Measurements from ENCODE around the gene CHMP1B.
A peak's percentile ranks its signal among the peaks of the same experiment; 100 is the strongest.
"Not testable (repeated sequence)": the region's sequence is repeated elsewhere in the genome, so short reads cannot be mapped to it uniquely, and the experiment has no call there.

Gene CHMP1B

DNA sequence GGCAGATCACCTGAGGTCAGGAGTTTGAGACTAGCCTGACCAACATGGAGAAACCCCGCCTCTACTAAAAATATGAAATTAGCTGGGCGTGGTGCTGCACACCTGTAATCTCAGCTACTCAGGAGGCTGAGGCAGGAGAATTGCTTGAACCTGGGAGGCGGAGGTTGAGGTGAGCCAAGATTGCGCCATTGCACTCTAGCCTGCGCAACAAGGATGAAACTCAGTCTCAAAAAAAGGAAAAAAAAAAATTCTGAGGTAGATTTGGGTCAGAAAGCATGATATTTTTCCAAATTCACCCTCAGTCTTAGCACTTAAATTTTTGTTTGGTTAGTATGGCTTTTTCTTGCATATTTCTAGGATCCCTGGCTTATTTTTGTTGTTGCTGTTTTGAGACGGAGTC lies 3.3 kb downstream of the CHMP1B start:
- Mint-ChIP-seq H3K4me1 (peaks cover 58% of the 10 kb centered on the region), H3K27ac (peak overlapping the region; percentile 23), H3K4me3 (peak overlapping the region; percentile 57)
- not testable (repeated sequence) for H3K36me3 Mint-ChIP-seq, H3K27me3 Mint-ChIP-seq, H3K9me3 Mint-ChIP-seq

DNA sequence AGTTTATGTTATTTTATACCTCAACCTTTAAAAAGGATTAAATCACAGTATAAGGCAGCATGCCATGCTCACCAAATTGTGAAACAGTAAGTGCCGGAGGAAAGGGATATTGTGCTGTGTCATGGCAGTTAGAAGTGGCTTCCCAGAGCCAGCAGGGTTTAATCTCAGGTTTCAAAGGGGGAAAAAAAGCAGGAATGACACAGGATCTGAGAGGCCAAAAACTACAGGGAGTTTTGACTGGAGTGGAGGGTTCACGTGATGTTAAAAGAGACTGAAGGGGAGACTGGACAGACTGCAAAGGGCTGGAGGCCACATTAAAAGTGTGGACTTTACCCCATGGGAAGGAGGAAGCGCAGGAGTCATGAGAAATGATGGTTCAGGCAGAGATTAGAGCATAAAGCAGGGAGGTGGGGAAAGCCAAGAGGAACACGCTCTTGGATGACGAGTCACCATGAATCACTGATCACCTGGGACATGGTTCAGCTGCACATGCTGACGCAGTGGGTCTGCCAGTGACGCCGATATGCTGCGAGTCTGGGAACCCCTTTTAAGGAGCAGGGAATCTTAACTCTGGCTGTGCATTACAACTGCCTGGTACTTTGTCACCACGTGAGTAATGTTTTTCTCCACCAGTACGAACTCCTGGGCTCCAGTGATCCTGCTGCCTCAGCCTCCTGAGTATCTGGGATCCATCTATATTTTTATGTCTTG lies 6.1 kb downstream of the CHMP1B start:
- peak overlapping the region; percentile 24 for H3K27ac Mint-ChIP-seq
- H3K9me3 Mint-ChIP-seq = no peaks in the 10 kb centered on the region
- H3K36me3 Mint-ChIP-seq = no peaks in the 10 kb centered on the region
- H3K27me3 Mint-ChIP-seq = no peaks in the 10 kb centered on the region
- peaks cover 36% of the 10 kb centered on the region for H3K4me1 Mint-ChIP-seq
- H3K4me3 Mint-ChIP-seq = no peak overlapping the region

DNA sequence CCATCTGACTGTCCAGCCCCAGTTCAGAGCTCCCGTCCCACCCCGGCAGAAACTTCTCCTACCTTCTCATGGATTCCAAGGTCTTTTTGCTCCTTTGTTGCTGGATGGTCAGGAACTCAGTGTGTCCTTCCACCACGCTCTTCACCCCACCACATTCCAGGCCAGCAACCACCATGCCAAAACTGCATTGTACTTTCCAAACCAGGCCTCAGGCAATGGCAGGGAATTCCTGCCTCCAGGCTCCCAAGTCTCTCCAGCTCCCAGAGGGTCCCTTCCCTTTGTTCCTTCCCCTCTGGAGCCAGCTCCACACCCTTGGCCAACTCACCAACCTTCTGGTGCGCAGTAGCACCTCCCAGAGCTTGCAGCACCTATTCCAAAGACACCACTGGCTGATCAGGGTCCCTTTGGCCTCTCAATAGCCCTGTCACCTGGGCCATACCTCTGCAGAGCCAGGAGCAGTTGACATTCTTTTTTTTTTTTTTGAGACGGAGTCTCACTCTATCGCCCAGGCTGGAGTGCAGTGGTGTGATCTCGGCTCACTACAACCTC lies 8.1 kb downstream of the CHMP1B start:
- Mint-ChIP-seq H3K9me3 (no peaks in the 10 kb centered on the region), H3K4me1 (peaks cover 16% of the 10 kb centered on the region), H3K27me3 (no peaks in the 10 kb centered on the region), H3K36me3 (no peaks in the 10 kb centered on the region), H3K4me3 (no peak overlapping the region), H3K27ac (no peak overlapping the region)

DNA sequence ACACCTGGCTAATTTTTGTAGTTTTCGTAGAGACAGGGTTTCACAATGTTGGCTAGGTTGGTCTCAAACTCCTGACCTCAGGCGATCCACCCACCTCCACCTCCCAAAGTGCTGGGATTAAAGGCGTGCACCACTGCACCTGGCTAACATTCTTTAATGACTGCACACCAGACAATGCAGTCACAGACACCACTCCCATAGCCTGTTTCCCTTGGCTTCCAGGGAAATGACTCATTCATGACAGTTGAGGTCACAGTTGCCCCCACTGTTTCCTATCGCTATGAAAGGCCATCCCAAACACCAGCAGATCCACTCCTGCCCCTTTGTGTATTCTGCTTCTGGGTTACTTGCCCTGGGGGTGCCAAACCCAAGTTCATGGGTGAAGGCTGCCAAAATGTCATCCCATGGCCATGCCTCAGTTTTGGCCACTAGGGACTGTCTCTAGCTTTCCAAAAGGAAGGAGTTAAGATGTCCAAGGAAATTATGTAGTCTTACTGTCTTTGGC lies 8.7 kb downstream of the CHMP1B start:
- Mint-ChIP-seq H3K9me3 (no peaks in the 10 kb centered on the region), H3K4me1 (peaks cover 11% of the 10 kb centered on the region), H3K27ac (no peak overlapping the region), H3K27me3 (no peaks in the 10 kb centered on the region), H3K4me3 (no peak overlapping the region), H3K36me3 (no peaks in the 10 kb centered on the region)

DNA sequence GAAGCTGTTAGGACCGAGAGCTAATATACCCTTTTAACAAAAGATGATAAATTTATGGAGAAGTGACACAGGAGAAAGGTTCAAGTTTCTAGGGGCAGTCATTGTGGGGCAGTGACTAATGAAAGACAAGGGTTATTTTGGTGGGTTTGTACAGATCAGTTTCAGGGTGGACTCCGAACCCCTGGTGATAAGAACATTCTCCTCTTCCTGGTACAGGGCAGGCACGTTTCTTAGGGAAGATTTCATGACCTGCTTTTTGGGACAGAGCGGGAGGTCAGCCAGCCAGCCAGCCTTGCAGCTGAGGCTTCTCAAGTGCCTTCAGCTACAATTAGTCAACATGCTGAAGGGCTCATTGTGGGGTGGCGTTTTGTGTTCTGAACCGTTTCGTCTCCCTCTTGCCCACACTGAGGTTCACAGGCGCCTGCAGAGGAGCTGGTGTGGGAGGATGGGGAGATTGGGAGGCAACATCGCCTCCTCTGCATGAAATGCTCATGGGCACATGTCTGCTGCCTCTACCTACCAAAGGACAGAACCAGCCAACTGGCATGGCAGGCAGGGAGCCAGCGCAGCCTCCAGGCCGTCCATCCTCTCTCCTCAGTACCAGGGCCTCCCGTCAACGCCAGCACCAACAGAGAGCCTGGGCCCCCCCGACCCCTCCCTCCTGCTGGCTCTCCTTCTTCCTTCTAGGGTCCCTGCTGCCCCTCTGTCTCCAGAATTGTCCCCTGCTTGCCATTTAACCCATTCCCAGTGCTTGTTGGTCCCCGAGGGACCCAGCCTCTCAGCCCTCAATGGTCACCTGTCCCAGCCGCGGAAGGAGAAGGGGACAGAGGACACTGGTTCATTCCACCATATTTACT lies 9.6 kb downstream of the CHMP1B start:
- Mint-ChIP-seq H3K27ac (no peak overlapping the region), H3K27me3 (no peaks in the 10 kb centered on the region), H3K9me3 (no peaks in the 10 kb centered on the region), H3K4me1 (peaks cover 6% of the 10 kb centered on the region), H3K4me3 (no peak overlapping the region), H3K36me3 (no peaks in the 10 kb centered on the region)

DNA sequence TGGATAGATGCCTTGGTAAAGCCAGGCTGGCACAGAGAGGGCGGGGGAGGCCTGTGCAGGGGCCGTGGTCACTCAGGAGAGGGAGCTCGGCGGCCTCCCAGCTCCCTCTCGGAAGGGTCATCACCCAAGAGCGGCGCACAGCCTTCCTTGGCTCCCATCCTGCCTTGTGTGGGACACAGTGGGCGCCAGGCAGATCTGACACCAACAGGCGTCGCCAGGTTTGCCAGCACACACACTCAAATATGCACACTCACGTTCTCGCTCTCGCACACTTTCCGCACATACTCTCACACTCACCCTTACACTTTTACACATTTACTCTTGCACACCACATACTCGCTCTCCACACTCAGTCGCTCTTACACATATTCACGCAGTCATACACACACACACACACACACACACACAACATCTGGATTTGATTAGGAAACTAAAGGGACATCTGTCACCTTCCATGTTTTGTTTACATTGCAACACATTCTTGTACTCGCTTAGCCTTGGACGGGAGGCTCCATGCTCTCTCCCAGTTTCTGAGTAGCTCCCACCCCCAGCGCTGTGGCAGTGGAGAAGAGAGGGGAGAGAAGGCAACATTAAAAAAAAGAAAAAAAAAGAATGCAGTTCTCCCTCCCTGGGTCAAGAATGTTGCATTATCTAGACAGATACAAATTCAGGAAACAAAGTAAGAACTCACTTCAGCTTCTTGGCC lies 10.5 kb downstream of the CHMP1B start:
- Mint-ChIP-seq H3K27me3 (no peaks in the 10 kb centered on the region), H3K27ac (no peak overlapping the region), H3K4me3 (no peak overlapping the region), H3K36me3 (no peaks in the 10 kb centered on the region), H3K9me3 (no peaks in the 10 kb centered on the region), H3K4me1 (peaks cover 6% of the 10 kb centered on the region)

DNA sequence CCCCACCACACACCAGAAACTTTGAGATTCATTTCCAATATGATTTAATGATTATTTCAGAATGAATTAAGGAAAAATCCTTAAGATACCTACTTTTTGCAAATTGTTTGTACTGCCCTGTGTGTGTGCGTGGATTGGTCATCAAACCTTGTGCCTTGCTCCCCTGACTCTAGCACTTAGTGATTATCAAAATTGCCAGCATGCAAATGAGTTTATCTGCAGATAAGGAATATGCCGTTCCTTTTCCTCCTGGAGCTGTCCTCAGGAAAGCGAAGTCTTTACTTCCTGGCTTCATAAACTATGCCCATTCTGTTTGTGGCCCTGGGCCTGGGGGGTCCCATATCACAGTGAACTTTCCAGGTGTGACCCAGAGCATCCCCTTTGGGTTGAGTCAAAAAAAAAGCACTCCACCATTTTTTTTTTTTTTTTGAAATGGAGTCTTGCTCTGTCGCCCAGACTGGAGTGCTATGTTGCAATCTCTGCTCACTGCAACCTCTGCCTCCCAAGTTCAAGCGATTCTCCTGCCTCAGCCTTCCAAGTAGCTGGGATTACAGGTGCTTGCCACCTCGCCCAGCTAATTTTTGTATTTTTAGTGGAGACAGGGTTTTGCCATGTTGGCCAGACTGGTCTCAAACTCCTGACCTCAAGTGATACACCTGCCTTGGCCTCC lies 11.4 kb downstream of the CHMP1B start:
- no peak overlapping the region for H3K4me3 Mint-ChIP-seq
- H3K4me1 Mint-ChIP-seq = peaks cover 6% of the 10 kb centered on the region
- no peaks in the 10 kb centered on the region for H3K9me3 Mint-ChIP-seq
- H3K27ac Mint-ChIP-seq = no peak overlapping the region
- H3K36me3 Mint-ChIP-seq = no peaks in the 10 kb centered on the region
- no peaks in the 10 kb centered on the region for H3K27me3 Mint-ChIP-seq

DNA sequence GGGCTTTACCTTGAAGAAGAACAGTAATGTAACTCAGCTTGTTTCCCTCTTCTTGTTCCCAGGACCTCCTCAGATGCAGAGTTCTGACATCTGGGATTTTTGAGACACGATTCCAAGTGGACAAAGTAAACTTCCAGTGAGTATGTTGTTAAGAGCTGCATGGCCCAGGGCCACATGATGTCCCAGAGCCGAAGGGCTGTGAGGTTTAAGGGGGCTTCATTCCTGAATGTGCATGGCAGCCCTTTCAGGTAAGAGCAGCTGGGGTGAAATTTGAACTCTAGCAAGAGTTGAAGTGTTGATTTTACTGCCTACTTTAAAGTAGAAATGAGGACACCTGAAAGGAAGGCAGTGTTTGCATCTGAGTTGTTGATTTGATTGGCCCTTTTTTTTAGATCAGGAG lies 13.3 kb downstream of the CHMP1B start:
- H3K27ac Mint-ChIP-seq = no peak overlapping the region
- H3K4me3 Mint-ChIP-seq = no peak overlapping the region
- H3K27me3 Mint-ChIP-seq = no peaks in the 10 kb centered on the region
- H3K36me3 Mint-ChIP-seq = no peaks in the 10 kb centered on the region
- no peaks in the 10 kb centered on the region for H3K4me1 Mint-ChIP-seq
- no peaks in the 10 kb centered on the region for H3K9me3 Mint-ChIP-seq

DNA sequence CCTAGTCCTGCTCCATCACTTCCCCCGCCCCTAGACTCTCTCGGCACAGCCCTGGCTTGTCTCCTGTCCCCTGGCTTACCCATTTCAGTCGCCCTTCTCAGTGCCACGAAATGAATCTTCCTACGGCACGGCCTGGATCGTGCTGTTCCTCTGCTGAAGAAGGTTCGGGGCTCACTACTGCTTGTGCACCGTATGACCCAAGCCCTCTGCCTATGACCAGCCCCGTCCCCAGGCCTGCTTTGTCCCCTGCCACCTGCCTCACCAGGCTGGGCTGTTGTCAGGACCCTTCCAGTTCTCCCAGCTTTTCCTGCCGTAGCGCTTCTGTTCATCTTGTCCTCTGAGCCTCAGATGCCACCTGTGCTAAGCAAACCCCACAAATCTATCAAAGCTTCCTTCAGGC lies 13.9 kb downstream of the CHMP1B start:
- no peaks in the 10 kb centered on the region for H3K9me3 Mint-ChIP-seq
- H3K27me3 Mint-ChIP-seq = no peaks in the 10 kb centered on the region
- H3K4me1 Mint-ChIP-seq = no peaks in the 10 kb centered on the region
- no peaks in the 10 kb centered on the region for H3K36me3 Mint-ChIP-seq
- H3K4me3 Mint-ChIP-seq = no peak overlapping the region
- no peak overlapping the region for H3K27ac Mint-ChIP-seq

DNA sequence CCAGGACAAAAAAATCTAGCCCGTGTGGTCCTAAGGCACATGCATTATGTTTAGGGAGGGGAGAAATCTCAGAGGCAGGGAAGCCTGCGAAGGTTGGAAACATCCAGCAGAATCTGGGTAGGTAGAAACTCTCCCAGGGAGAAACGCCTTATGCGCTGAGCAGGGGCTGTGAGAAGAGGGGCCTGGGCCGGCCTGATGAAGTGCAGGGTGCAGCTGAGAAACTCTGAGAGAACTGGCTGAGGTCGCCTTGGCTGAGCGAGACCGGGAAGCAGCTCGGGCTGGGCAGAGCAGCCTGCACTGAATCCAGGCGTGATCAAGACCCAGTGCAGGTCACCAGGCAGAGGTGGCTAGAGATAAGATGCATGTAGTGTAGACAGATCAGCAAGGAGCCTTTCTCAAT lies 15.1 kb downstream of the CHMP1B start:
- H3K27me3 Mint-ChIP-seq = no peaks in the 10 kb centered on the region
- H3K36me3 Mint-ChIP-seq = no peaks in the 10 kb centered on the region
- H3K27ac Mint-ChIP-seq = no peak overlapping the region
- H3K4me1 Mint-ChIP-seq = no peaks in the 10 kb centered on the region
- no peak overlapping the region for H3K4me3 Mint-ChIP-seq
- H3K9me3 Mint-ChIP-seq = no peaks in the 10 kb centered on the region

DNA sequence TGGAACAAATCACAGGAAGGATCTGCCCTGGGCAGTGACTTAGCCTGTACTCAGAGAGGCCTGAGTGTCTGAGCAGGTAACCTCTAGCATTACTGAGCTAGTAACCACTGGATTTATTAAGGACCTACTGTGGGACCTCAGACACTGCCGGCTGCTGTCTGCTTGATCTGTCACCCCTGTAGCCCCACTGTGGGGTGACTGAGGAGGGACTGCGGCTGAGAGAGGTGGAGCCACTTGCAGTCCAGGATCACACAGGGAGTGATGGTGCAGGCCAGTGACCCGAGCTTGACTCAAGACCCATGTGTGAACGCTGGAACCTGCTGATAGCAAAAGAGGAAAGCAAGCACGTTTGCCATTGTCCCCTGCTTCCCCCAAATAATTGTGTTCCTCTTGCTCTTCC lies 15.6 kb downstream of the CHMP1B start:
- no peak overlapping the region for H3K4me3 Mint-ChIP-seq

DNA sequence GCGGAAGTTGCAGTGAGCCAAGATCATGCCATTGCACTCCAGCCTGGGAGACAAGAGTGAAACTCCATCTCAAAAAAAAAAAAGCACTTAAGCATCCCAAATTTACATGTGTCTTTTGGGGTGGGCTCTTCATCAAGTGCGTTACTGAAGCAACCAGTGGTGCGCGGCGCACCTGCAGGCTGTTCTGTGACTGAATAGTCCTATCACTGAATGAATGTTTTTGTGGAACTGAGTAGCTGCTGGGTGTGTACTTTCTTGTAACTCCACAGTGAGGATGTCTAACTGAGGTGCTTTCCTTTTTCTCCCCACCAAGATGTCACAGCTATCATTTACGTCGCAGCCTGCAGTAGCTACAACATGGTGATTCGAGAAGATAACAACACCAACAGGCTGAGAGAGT lies 17.0 kb downstream of the CHMP1B start:
- no peak overlapping the region for H3K4me3 Mint-ChIP-seq
- H3K36me3 Mint-ChIP-seq = no peaks in the 10 kb centered on the region
- H3K27me3 Mint-ChIP-seq = no peaks in the 10 kb centered on the region
- H3K9me3 Mint-ChIP-seq = no peaks in the 10 kb centered on the region
- no peak overlapping the region for H3K27ac Mint-ChIP-seq
- no peaks in the 10 kb centered on the region for H3K4me1 Mint-ChIP-seq

More for the DNA sequence above, 15.6 kb downstream of the CHMP1B start:
- H3K9me3 Mint-ChIP-seq = no peaks in the 10 kb centered on the region
- H3K4me1 Mint-ChIP-seq = no peaks in the 10 kb centered on the region
- no peaks in the 10 kb centered on the region for H3K27me3 Mint-ChIP-seq
- H3K36me3 Mint-ChIP-seq = no peaks in the 10 kb centered on the region
- no peak overlapping the region for H3K27ac Mint-ChIP-seq

DNA sequence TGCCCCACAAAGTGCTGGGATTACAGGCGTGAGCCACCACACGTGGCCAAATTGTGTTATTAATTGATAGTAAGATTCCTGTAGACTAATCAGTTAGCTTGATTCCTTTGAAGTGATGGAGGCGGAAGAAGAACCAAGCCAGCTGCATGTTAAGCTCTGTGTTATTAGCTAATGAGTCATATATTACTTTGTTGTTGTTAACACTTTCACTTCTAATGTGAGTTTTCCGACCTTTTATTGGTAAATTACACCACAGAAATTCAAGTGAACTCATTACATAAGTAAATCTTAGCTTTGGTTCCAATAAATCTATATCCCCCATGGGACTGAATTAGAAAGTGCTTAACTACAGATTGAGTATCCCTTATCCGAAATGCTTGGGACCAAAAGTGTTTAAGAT lies 20.3 kb downstream of the CHMP1B start:
- no peaks in the 10 kb centered on the region for H3K9me3 Mint-ChIP-seq
- H3K27me3 Mint-ChIP-seq = no peaks in the 10 kb centered on the region
- peaks cover 1% of the 10 kb centered on the region for H3K36me3 Mint-ChIP-seq
- H3K4me1 Mint-ChIP-seq = no peaks in the 10 kb centered on the region
- H3K4me3 Mint-ChIP-seq = no peak overlapping the region
- H3K27ac Mint-ChIP-seq = no peak overlapping the region

DNA sequence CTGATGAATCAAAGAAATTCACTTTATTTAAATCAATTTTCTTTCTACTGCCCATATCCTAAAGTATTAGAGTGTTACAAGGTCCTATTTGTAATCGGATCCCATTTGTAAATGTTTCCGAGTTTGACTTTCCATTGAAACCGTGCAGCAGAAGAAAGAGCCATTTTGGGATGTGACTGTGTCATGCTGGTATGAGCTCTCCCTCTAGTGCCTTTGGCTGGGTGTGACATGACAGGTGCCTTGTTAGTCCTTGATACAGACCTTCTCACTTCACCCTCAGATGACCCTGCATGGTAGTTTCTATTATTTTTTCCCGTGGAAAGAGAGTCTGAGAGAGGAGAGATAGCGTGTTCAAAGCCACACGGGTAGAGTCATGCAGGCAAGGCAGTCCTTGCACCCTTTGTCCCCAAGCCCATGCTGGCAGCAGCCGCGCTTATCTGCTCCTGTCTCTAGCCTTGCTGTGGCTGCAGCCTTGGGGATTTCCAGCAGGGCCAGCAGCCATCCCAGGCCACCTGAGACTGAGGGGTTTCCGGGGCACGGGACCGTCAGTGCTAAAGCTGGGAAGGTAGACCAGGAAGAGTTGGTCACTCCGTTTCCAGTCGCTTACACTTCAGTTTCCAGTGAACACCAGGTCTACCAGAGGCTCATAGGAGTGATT lies 21.4 kb downstream of the CHMP1B start:
- H3K36me3 Mint-ChIP-seq = peaks cover 1% of the 10 kb centered on the region
- H3K27me3 Mint-ChIP-seq = no peaks in the 10 kb centered on the region
- no peak overlapping the region for H3K4me3 Mint-ChIP-seq
- H3K27ac Mint-ChIP-seq = no peak overlapping the region
- no peaks in the 10 kb centered on the region for H3K4me1 Mint-ChIP-seq
- no peaks in the 10 kb centered on the region for H3K9me3 Mint-ChIP-seq

All from activated naive CD4-positive, alpha-beta T cell treated with anti-CD3 and anti-CD28 coated beads, Interleukin-2, amount 50 U/mL, for 24 hours (primary cell).